Amniotic epithelial cell (primary cell): ENCODE measurements around the gene ZSCAN21.

Experiments
- DNase-seq: peaks from one replicate; pipeline ENCODE4 v3.0.0-alpha.2; 2010; ENCODE audit warnings: low read depth

ZSCAN21 gene

GRCh38 chr7:100077205-100077604 is 27.6 kb downstream of the ZSCAN21 start:
- DNase-seq: no peak

DNA sequence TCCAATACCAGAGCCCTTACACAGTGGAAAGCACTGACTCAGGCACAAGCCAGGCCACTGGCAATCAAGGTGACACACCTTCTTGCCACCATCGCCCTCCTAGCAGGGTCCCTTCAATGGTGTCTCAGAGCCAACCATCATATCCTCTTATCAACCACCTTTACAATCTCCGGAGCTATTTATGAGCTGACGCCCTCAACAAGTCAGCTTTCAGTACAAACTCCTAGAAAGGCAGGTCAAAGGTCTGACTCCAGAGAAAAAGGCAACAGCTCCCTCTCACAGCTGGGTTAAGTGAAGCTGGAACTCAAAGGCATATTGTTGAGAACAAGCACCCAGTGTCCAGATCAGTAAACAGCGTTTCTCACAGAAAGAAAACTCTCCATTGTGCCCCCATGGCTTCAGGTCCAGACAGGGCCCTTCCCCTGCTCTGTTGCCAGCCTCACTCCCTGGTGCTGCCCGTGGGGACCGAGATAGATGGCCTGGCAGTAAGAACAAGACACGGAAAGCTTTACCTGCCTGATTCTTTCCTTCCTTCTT is 29.5 kb downstream of the ZSCAN21 start:
- DNase-seq: no peak

- peak; percentile 30 for DNase-seq
Measured at GRCh38 chr7:100080907-100081534, 31.4 kb downstream of the ZSCAN21 start.

DNA sequence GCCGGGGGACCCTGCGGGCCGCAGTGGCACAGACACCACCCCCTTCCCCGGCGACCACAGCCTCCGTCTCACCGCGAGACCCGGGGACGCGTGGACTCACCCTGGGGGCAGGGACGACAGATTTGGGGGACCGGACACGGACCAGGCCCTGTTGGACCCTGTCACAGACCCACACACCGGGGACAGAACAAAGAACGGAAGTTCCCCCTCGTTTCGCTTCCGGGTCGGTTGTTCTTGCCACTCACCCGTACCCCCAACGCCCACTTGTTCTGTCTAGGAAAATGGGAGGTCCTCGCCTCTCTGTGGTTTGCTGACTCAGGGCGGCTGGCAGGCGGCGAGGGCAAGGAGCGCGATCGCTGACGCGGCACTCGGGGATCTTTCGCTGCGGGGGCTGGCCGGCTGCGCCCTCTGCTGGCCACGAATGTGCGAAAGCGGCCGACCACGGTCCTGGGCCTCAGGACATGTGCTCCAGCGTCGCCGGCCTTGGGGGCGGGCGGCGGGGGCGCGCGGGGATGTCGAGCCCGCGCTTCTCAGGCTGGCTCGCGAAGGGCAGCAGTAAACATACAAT is 32.0 kb downstream of the ZSCAN21 start, which contains the start of gene ZNF3:
ZNF3 (minus strand) TSS at position 189 of the 568 bp plus-strand sequence. CDS start 4,366 bp downstream, outside the sequence.
- peak; percentile 99 for DNase-seq

DNA sequence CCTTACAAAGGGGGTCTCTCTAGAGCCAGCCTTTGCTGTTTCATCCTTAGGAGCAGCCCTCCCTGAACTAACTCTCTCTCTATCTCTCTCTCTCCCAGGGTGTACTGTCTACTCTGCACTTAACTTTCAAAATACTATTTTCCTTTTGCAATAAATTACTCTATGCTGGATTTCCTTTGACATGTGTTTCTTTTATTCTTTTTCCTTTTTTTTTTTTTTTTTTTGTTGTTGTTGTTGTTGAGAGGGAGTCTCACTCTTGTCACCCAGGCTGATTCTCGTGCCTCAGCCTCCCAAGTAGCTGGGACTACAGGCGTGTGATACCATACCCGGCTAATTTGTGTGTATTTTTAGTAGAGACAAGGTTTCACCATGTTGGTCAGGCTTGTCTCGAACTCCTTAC is 33.4 kb downstream of the ZSCAN21 start:
- no peak for DNase-seq

DNA sequence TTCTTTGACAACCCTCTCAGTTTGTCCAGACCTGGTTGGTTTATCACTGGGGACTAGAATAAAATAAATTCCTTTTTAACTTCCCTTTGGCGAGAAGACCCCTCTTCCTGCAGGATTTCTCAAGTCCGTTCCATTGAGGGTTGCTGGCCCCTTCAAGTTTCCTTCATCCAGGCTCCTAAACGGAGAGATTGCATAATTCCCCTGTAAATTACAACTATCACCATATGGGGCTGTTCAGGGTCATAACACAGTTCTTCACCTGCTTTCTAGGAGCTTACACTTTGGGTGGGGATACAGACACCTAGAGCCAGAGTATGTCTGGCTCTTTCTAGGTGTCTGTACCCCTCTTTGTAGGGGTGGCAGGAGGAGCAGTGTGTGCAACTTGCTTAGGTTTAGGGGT is 35.9 kb downstream of the ZSCAN21 start:
- DNase-seq: no peak

GRCh38 chr7:100087055-100087750 is 37.6 kb downstream of the ZSCAN21 start:
- peak; percentile 100 for DNase-seq

GRCh38 chr7:100088095-100088620 is 38.6 kb downstream of the ZSCAN21 start:
- DNase-seq: no peak

DNA sequence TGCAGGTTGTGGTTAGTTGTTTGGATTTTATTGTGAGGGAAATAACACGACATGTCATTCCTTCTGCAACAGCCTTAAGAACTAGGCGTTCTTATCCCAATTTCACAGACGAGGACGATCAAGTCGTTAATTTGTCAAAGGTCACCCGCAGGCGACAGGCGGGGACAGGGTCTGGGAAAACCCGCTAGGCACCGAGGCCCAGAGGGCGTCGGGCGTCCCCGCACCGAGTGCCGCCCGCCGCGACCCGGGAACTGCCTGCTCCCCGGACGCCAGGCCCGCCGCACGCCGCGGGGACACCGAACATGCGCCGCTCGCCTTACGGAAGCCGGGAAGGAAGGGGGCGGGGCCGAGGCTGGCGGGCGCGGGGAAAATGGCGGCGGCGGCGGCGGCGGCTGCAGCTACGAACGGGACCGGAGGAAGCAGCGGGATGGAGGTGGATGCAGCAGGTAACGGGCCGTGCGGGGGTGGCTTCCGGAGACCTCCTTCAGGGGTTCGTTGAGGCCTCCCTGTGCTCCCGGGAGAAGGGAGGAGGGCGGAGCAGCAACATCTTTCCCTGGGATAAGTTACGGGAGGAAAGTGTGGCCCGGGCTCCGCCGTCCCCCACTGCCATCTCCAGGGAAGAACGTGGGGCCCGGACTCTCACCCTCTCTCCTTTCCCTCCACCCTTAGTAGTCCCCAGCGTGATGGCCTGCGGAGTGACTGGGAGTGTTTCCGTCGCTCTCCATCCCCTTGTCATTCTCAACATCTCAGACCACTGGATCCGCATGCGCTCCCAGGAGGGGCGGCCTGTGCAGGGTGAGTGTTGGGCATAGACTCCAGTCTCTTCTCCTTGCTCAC is 39.3 kb downstream of the ZSCAN21 start, which contains the start of gene COPS6:
COPS6 (plus strand) TSS at position 349 of the 837 bp plus-strand sequence; CDS start at position 371, 22 bp downstream.
- peak; percentile 51 for DNase-seq

DNA sequence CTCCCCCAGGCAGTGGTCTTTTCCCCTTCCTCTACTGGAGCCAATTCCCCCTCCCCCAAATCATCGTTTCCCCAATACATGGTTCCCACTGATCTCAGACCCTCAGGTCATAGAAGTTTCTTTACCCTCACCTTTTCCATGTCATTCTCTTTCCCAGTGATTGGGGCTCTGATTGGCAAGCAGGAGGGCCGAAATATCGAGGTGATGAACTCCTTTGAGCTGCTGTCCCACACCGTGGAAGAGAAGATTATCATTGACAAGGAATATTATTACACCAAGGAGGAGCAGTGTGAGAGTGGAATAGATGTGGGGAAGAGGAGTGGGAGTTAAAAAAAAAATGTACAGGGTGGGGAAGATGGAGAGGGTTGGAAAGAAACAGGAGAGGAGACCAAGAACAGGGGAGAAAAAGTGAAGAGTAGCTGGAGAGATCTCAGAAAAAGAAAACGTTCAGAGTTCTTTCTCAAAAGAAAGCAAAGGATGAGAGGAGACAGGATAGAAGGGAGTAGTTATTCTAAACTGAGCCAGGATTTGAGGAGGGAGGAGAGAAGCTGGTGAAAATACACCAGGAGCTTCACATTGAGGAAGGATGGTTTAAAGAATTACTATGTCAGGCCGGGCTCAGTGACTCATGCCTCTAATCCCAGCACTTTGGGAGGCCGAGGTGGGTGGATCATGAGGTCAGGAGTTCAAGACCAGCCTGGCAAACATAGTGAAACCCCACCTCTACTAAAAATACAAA is 40.1 kb downstream of the ZSCAN21 start:
- DNase-seq: peak; percentile 66

DNA sequence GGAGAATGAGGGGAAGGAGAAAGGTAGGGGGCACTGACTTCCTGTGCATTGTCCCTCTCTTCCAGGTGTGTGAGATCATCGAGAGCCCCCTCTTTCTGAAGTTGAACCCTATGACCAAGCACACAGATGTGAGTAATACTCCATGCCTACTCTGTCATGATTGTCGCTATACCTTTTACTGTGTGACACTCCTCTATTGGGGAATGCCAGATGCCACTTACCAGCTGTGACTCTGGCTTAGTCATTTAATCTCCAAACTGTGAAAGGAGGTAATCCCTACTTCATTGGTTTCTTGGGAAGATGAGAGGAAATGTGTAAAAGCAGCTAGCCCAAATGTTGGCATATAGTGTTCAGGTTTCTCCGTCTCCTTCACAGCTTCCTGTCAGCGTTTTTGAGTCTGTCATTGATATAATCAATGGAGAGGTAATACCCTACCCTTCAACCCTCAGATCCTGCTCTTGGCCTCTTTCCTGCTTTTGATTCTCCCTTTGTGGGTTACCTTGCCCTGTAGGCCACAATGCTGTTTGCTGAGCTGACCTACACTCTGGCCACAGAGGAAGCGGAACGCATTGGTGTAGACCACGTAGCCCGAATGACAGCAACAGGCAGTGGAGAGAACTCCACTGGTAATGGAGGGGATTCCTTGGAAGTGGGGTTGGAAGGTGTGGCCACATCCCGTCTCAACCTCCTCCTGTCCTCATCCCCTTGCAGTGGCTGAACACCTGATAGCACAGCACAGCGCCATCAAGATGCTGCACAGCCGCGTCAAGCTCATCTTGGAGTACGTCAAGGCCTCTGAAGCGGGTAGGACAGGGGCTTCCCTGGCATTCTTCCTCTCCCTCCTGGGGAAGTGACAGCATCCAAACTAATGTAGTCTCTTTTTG is 41.2 kb downstream of the ZSCAN21 start:
- DNase-seq: no peak

GRCh38 chr7:100091411-100092181 is 42.0 kb downstream of the ZSCAN21 start:
- DNase-seq: no peak

GRCh38 chr7:100093054-100093453 is 43.5 kb downstream of the ZSCAN21 start:
- no peak for DNase-seq

GRCh38 chr7:100093498-100093897 is 43.9 kb downstream of the ZSCAN21 start:
- DNase-seq: peak; percentile 31

DNA sequence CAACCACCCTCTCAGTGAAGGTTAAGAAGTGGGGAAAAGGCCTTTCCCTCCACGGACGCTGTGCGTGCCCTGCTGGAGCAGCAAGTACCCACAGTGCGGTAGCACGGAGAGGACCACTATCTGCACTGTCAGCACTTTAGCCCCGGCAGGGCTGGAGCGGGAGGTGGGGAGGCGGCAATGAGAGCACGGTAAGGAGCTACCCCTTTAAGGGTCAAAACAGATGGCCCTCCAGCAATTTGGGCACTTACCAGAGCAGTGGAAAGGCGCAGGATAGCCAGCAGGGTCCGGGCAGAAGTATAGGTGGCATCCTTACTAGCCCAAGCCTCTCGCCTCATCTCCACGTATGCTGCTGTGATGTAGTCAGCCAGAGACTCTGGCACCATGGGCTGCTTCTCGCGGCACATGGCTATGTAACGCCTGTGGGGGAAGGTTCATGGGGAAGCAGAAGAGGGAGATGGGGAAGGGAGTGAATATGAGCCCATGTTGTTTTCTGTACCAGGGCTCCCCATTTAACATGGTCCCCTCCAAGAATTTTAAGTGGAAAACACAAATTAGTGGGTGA is 44.4 kb downstream of the ZSCAN21 start:
- DNase-seq: no peak

- DNase-seq: no peak
Measured at GRCh38 chr7:100095289-100095688, 45.7 kb downstream of the ZSCAN21 start.

DNA sequence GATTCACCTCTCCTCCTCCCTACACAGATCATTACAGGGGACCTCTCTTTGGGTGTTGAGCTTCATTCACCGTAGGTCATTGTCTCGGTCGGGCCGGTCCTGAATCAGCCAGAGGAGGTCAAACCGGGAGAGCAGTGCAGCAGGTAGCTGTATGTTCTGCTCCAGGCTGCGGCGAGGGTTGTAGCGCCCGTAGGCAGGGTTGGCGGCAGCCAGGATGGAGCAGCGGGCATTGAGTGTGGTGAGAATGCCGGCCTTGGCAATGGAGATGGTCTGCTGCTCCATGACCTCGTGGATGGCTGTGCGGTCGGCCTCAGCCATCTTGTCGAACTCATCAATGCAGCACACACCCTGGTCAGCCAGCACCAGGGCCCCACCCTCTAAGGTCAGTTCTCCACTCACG is 46.1 kb downstream of the ZSCAN21 start:
- DNase-seq: no peak

- DNase-seq: no peak
Measured at GRCh38 chr7:100098913-100099312, 49.3 kb downstream of the ZSCAN21 start.

GRCh38 chr7:100099452-100099851 is 49.9 kb downstream of the ZSCAN21 start:
- DNase-seq: no peak
